HG03575 (cell line): ENCODE measurements around the gene DSCAM.

Experiments
- ATAC-seq: cut with Tn5 transposase; IDR thresholded peaks from one replicate; pipeline ENCODE4 v1.9.1; 2021; ENCODE audit not compliant: unreplicated experiment, insufficient number of reproducible peaks, low FRiP score; ENCODE audit errors: extremely low read depth

DSCAM gene

GRCh38 chr21:40095477-40095876, 751.5 kb downstream of the DSCAM start:
- ATAC-seq = no peak

- ATAC-seq = no peak
These were observed 766.6 kb downstream of the DSCAM start for GRCh38 chr21:40080385-40080784.

GRCh38 chr21:40074710-40075109, 772.2 kb downstream of the DSCAM start:
- ATAC-seq = no peak

- no peak for ATAC-seq
These were observed 772.8 kb downstream of the DSCAM start for GRCh38 chr21:40074198-40074597.

GRCh38 chr21:40073642-40074041, 773.3 kb downstream of the DSCAM start:
- no peak for ATAC-seq

- ATAC-seq = no peak
These were observed 776.1 kb downstream of the DSCAM start for GRCh38 chr21:40070871-40071270.

GRCh38 chr21:40067751-40068150, 779.2 kb downstream of the DSCAM start:
- ATAC-seq = no peak

GRCh38 chr21:40066221-40066620, 780.7 kb downstream of the DSCAM start:
- no peak for ATAC-seq

GRCh38 chr21:40060083-40060677, 786.8 kb downstream of the DSCAM start:
- no peak for ATAC-seq

GRCh38 chr21:40057331-40057730, 789.6 kb downstream of the DSCAM start:
- ATAC-seq = no peak

GRCh38 chr21:40056031-40056430, 790.9 kb downstream of the DSCAM start:
- no peak for ATAC-seq

GRCh38 chr21:40054403-40054802, 792.6 kb downstream of the DSCAM start:
- ATAC-seq = no peak

- ATAC-seq = no peak
These were observed 794.0 kb downstream of the DSCAM start for GRCh38 chr21:40053007-40053406.

GRCh38 chr21:40052276-40052675, 794.7 kb downstream of the DSCAM start:
- ATAC-seq = no peak

GRCh38 chr21:40051801-40052200, 795.2 kb downstream of the DSCAM start:
- no peak for ATAC-seq

GRCh38 chr21:40049931-40050290, 797.0 kb downstream of the DSCAM start:
- ATAC-seq = no peak

GRCh38 chr21:40049031-40049930, 797.7 kb downstream of the DSCAM start:
- no peak for ATAC-seq

GRCh38 chr21:40047993-40048730, 798.8 kb downstream of the DSCAM start:
- no peak for ATAC-seq

- ATAC-seq = no peak
These were observed 799.7 kb downstream of the DSCAM start for GRCh38 chr21:40047211-40047610.

- ATAC-seq = no peak
These were observed 803.1 kb downstream of the DSCAM start for GRCh38 chr21:40043866-40044265.
